ENCODE data around the gene RNASE12.
A peak's percentile ranks its signal among the peaks of the same experiment; 100 is the strongest.

DNA sequence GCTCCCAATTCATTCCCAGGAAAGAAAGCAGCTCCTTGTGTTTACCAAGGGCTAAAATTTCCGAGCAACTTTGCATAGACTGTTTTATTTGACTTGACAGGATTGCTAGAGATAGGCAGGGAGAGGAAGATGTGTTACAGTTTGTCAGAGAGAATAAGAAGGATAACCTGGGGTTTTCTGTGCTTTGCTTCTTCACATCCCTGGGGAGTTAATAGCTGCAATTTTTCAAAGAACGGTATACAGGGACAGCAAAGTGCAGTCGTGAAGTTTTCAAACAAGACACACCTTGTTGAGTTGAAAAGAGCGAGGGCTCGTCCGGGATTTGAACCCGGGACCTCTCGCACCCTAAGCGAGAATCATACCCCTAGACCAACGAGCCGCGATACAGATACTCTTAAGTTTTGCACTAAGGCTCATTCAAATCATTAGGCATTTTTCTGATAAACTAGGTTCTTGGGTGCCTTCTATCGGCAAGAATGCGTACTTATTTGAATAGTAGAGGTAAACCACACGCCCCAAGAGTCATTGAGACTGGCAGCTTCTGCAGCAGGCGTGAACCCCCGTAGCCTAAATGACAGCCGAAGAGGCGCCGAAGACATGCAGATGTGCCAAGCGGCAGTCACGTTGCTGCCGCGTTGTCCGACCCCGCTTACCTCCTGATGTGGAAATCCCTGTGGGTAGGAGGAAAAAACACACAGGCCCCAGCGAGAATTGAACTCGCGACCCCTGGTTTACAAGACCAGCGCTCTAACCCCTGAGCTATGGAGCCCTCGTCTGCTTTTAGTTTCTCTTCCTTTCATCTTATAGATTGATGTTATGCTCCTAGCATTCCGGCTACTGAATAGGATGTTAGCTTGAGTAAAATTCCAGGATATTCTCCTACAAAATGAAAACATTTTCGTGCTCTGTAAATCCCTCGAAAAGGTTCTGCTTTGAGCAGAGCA, 22.2 kb upstream of the RNASE12 start:
- TF ChIP-seq, protein P1, sequence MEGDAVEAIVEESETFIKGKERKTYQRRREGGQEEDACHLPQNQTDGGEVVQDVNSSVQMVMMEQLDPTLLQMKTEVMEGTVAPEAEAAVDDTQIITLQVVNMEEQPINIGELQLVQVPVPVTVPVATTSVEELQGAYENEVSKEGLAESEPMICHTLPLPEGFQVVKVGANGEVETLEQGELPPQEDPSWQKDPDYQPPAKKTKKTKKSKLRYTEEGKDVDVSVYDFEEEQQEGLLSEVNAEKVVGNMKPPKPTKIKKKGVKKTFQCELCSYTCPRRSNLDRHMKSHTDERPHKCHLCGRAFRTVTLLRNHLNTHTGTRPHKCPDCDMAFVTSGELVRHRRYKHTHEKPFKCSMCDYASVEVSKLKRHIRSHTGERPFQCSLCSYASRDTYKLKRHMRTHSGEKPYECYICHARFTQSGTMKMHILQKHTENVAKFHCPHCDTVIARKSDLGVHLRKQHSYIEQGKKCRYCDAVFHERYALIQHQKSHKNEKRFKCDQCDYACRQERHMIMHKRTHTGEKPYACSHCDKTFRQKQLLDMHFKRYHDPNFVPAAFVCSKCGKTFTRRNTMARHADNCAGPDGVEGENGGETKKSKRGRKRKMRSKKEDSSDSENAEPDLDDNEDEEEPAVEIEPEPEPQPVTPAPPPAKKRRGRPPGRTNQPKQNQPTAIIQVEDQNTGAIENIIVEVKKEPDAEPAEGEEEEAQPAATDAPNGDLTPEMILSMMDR (conservative IDR thresholded peaks at IDR 0.05; ENCODE audit: low read depth in 2 of 2), result peak; percentile 50 to 77
- TF ChIP-seq CREB1 (CRISPR knock-in tag; IDR thresholded peaks at IDR 0.05; ENCODE audit: low read depth), result peak; percentile 49
- TF ChIP-seq, protein P2, sequence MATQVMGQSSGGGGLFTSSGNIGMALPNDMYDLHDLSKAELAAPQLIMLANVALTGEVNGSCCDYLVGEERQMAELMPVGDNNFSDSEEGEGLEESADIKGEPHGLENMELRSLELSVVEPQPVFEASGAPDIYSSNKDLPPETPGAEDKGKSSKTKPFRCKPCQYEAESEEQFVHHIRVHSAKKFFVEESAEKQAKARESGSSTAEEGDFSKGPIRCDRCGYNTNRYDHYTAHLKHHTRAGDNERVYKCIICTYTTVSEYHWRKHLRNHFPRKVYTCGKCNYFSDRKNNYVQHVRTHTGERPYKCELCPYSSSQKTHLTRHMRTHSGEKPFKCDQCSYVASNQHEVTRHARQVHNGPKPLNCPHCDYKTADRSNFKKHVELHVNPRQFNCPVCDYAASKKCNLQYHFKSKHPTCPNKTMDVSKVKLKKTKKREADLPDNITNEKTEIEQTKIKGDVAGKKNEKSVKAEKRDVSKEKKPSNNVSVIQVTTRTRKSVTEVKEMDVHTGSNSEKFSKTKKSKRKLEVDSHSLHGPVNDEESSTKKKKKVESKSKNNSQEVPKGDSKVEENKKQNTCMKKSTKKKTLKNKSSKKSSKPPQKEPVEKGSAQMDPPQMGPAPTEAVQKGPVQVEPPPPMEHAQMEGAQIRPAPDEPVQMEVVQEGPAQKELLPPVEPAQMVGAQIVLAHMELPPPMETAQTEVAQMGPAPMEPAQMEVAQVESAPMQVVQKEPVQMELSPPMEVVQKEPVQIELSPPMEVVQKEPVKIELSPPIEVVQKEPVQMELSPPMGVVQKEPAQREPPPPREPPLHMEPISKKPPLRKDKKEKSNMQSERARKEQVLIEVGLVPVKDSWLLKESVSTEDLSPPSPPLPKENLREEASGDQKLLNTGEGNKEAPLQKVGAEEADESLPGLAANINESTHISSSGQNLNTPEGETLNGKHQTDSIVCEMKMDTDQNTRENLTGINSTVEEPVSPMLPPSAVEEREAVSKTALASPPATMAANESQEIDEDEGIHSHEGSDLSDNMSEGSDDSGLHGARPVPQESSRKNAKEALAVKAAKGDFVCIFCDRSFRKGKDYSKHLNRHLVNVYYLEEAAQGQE (IDR thresholded peaks at IDR 0.05; ENCODE audit: unreplicated experiment), result no peak
- TF ChIP-seq NANOG (IDR thresholded peaks at IDR 0.05; ENCODE audit: borderline replicate concordance), result no peak
- TF ChIP-seq EZH2 (IDR thresholded peaks at IDR 0.05; ENCODE audit: low read depth, unreplicated experiment), result no peak
- no peak for TF ChIP-seq EZH2phosphoT487 (IDR thresholded peaks at IDR 0.05; ENCODE audit: unreplicated experiment)

Data from GM23338 (cell line).